Measurements from ENCODE around the gene DCST1. TPM values are rescaled to one million over a fixed set of nuclear protein-coding genes. Genes with fewer than 3 reads are reported as not detected.

Gene DCST1
- total and polyA plus RNA-seq, 2 of the 13 experiments (the other 11 are each of a cell fraction or from before 2014, with no cell fraction given): 0.04 TPM; not detected in 1

DNA sequence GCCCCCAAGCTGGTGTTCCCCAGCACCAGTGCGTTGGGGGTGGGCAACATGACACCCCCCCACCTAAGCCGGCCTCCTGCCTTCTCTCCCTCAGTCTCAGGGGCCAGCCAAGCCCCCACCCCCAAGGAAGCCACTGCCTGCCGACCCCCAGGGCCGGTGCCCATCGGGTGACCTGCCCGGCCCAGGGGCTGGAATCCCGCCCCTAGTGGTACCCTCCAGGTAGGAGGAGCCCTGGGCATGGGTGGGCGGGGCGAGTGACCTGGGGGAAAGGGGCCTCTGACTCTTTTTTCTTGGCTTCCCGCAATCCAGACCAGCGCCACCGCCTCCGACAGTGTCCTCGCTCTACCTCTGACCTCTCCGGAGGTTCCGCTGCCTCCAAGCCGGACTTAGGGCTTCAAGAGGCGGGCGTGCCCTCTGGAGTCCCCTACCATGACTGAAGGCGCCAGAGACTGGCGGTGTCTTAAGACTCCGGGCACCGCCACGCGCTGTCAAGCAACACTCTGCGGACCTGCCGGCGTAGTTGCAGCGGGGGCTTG lies 28.6 kb downstream of the DCST1 start:
- POLR2A ChIA-PET: interaction anchor here (1.0 to 2.2 kb wide), 6 partner anchors 13 to 126 kb away, joined by 3 to 9 read pairs (median 4); partner anchors contain the start of gene PMVK
- Histone ChIP-seq H3K79me2 (ENCODE audit: insufficient read depth, low read length) (peaks cover 9% of the 10 kb centered on the region), H3K9me3 (ENCODE audit: low read length) (no peaks in the 10 kb centered on the region), H3K27me3 (ENCODE audit: control insufficient read depth in 1 of 2, insufficient read depth in 2 of 2, low read length in 2 of 2) (no peaks in the 10 kb centered on the region), H2AFZ (ENCODE audit: low read length) (no peak overlapping the region), H3K36me3 (replicated peaks in 1 of 2; ENCODE audit: control insufficient read depth in 1 of 2, insufficient read depth in 2 of 2, low read length in 2 of 2) (peaks cover 7 to 9% of the 10 kb centered on the region in 2 experiments; a peak in 4 of 5 replicates), H3K4me3 (replicated peaks in 1 of 3; ENCODE audit: insufficient read depth in 1 of 3, low read depth in 2 of 3, low read length in 3 of 3) (peak overlapping the region in 1 of 3 experiments; percentile 91; a peak in 1 of 6 replicates), H3K27ac (ENCODE audit: extremely low read length, insufficient read depth, low read length) (no peak overlapping the region), H3K4me2 (ENCODE audit: low read depth, low read length) (peak overlapping the region; percentile 100), H3K4me1 (ENCODE audit: insufficient read depth, low read length) (peaks cover 32% of the 10 kb centered on the region), H4K20me1 (ENCODE audit: insufficient read depth, low read length) (no peaks in the 10 kb centered on the region), H3K9ac (ENCODE audit: insufficient read depth, low read depth, low read length) (no peak overlapping the region)
- intact Hi-C loops (cut with micrococcal nuclease; ENCODE audit: unreplicated experiment) (loop anchor here (1.0 to 5.0 kb wide), 3 partner anchors 22 to 87 kb away; partner anchors contain the start of gene CKS1B), in situ Hi-C loops (cut with HindIII; ENCODE audit: extremely low pct_ligation_motif_present, low pct_unique_long_range_greater_than_20kb) (loop anchor here (5.0 kb wide), 1 partner anchor 80 kb away; the partner anchor contains the start of gene FLAD1)
- no peak for DNase-seq (ENCODE audit: low spot score)
- ATAC-seq: no peak
- no TSS peak for BruUV-seq (replicated peaks)
- FAIRE-seq: no peak
- WGBS (ENCODE audit: low lambda C conversion rate): 85% methylated on average over 20 of the region's 29 CpGs
- TF ChIP-seq, protein P1, sequence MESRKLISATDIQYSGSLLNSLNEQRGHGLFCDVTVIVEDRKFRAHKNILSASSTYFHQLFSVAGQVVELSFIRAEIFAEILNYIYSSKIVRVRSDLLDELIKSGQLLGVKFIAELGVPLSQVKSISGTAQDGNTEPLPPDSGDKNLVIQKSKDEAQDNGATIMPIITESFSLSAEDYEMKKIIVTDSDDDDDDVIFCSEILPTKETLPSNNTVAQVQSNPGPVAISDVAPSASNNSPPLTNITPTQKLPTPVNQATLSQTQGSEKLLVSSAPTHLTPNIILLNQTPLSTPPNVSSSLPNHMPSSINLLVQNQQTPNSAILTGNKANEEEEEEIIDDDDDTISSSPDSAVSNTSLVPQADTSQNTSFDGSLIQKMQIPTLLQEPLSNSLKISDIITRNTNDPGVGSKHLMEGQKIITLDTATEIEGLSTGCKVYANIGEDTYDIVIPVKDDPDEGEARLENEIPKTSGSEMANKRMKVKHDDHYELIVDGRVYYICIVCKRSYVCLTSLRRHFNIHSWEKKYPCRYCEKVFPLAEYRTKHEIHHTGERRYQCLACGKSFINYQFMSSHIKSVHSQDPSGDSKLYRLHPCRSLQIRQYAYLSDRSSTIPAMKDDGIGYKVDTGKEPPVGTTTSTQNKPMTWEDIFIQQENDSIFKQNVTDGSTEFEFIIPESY (CRISPR knock-in tag; IDR thresholded peaks at IDR 0.05): peak; percentile 47; the same call in 1 of the 2 replicates
- TF ChIP-seq SP4 (CRISPR knock-in tag; IDR thresholded peaks at IDR 0.05): 0 out of 2 replicates have a peak, but pooled peaks have one; percentile 10
- no peak for TF ChIP-seq EHMT2 (IDR thresholded peaks at IDR 0.05; ENCODE audit: borderline replicate concordance, low read depth, low read length)
- CTCF ChIA-PET (ENCODE audit: low intra/inter-chr PET ratio, low total read pairs): interaction anchor here (1.0 to 4.0 kb wide), 8 partner anchors 9 to 155 kb away, joined by 3 to 39 read pairs (median 6); partner anchors contain the start of gene ADAM15
